ENCODE measurements around the gene SERPINA1. TPM values are rescaled to one million over a fixed set of nuclear protein-coding genes. Genes with fewer than 3 reads are reported as not detected.

The SERPINA1 gene
- total and polyA plus RNA-seq, 10 of the 15 experiments (the other 5 are each of a cell fraction or from before 2014, with no cell fraction given) = 0.16 to 6.6 (median 0.53) TPM

DNA sequence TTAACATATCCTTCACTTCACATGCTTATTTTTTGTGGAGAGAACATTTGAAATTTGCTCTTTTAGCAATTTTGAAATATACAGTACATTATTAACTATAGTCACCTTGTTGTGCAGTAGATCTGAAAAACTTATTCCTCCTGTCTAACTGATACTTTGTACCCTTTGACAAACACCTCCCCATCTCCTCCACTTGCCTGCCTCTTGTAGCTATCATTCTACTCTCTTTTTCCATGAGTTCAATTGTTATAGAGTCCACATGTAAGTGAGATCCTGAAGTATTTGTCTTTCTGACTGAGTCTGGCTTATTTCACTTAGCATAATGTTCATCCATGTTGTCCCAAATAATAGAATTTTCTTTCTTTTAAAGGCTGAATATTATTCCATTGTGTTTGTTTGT, 55.8 kb downstream of the SERPINA1 start:
- no peaks in the 10 kb centered on the region for H3K4me1 ChIP-seq (ENCODE audit: control insufficient read depth, insufficient read depth, low read length)
- H3K79me2 ChIP-seq (ENCODE audit: control insufficient read depth, insufficient read depth, low read length) = no peaks in the 10 kb centered on the region
- no peak for FAIRE-seq
- H3K36me3 ChIP-seq (ENCODE audit: control insufficient read depth in 2 of 2, insufficient read depth in 2 of 2, low read length in 1 of 2) = no peaks in the 10 kb centered on the region
- H3K4me2 ChIP-seq (ENCODE audit: control insufficient read depth, insufficient read depth) = no peak overlapping the region
- no peaks in the 10 kb centered on the region for H3K27me3 ChIP-seq (replicated peaks in 1 of 2; ENCODE audit: control insufficient read depth in 2 of 2, insufficient read depth in 2 of 2, low read length in 1 of 2)
- DNase-seq (ENCODE audit: low read depth, low spot score) = no peak
- CTCF ChIA-PET = no interaction called here
- no peaks in the 10 kb centered on the region for H4K20me1 ChIP-seq (ENCODE audit: control insufficient read depth, insufficient read depth)
- SMC1A ChIA-PET (ENCODE audit: uncharacterized antibody, unreplicated experiment) = no interaction called here
- in situ Hi-C loops (cut with MboI) = no loop called here
- RAD21 ChIA-PET (ENCODE audit: unreplicated experiment) = no interaction called here
- H3K9me3 ChIP-seq (replicated peaks; ENCODE audit: control insufficient read depth, insufficient read depth, low read length) = no peaks in the 10 kb centered on the region
- intact Hi-C loops (cut with micrococcal nuclease; ENCODE audit: unreplicated experiment) = no loop called here
- H2AFZ ChIP-seq (ENCODE audit: control insufficient read depth, low read depth, low read length) = no peak overlapping the region
- BruUV-seq (replicated peaks) = no TSS peak
- H3K9ac ChIP-seq (ENCODE audit: control insufficient read depth, insufficient read depth, low read length) = no peak overlapping the region
- POLR2A ChIA-PET = no interaction called here
- no peak overlapping the region for H3K27ac ChIP-seq (ENCODE audit: control insufficient read depth, insufficient read depth)
- no peak for TF ChIP-seq RBBP5 (conservative IDR thresholded peaks at IDR 0.05)
- TF ChIP-seq ZNF24 (IDR thresholded peaks at IDR 0.05) = no peak
- TF ChIP-seq, protein P1, sequence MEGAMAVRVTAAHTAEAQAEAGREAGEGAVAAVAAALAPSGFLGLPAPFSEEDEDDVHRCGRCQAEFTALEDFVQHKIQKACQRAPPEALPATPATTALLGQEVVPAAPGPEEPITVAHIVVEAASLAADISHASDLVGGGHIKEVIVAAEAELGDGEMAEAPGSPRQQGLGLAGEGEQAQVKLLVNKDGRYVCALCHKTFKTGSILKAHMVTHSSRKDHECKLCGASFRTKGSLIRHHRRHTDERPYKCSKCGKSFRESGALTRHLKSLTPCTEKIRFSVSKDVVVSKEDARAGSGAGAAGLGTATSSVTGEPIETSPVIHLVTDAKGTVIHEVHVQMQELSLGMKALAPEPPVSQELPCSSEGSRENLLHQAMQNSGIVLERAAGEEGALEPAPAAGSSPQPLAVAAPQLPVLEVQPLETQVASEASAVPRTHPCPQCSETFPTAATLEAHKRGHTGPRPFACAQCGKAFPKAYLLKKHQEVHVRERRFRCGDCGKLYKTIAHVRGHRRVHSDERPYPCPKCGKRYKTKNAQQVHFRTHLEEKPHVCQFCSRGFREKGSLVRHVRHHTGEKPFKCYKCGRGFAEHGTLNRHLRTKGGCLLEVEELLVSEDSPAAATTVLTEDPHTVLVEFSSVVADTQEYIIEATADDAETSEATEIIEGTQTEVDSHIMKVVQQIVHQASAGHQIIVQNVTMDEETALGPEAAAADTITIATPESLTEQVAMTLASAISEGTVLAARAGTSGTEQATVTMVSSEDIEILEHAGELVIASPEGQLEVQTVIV (IDR thresholded peaks at IDR 0.05; ENCODE audit: borderline replicate concordance, partially characterized antibody) = no peak
- TF ChIP-seq MTA3 (IDR thresholded peaks at IDR 0.05; ENCODE audit: borderline replicate concordance, low read length) = no peak
- TF ChIP-seq SMAD1 (IDR thresholded peaks at IDR 0.05; ENCODE audit: low read depth, partially characterized antibody) = no peak
- TF ChIP-seq NFXL1 (IDR thresholded peaks at IDR 0.05; ENCODE audit: borderline replicate concordance) = no peak
- no peak for TF ChIP-seq ZNF274 (IDR thresholded peaks at IDR 0.05; ENCODE audit: insufficient read depth, insufficient read length)
- TF ChIP-seq BCL11A (IDR thresholded peaks at IDR 0.05; ENCODE audit: low read depth, low read length) = no peak
- ATAC-seq = no peak
- no peak overlapping the region for H3K4me3 ChIP-seq
